B cell (primary cell): ENCODE data around the gene KCNH3.

ENCODE experiments used
- CTCF ChIP-seq: fragments of 200-600 bp; IDR thresholded peaks from one replicate; pipeline ENCODE4 v1.8.0; 2022; ENCODE audit warnings: antibody characterized with exemption, mild to moderate bottlenecking
- EZH2 ChIP-seq: IDR thresholded peaks from 2 replicates; pipeline ENCODE4 v1.6.1; 2012; ENCODE audit warnings: borderline replicate concordance, low read depth, mild to moderate bottlenecking, moderate library complexity, low read length; ENCODE audit not compliant: insufficient read depth, poor library complexity, severe bottlenecking

GRCh38 chr12:49588721-49589516 lies 50.1 kb downstream of the KCNH3 start:
- no peak for TF ChIP-seq CTCF
- TF ChIP-seq EZH2 = no peak
